Pancreas (tissue), 10 donors: ENCODE measurements around the gene CYP4F11. TPM values are rescaled to one million over a fixed set of nuclear protein-coding genes. Genes with fewer than 3 reads are reported as not detected.

ENCODE experiments used
- ATAC-seq, 4 donors: fragments of 200-7000 bp; cut with Tn5 transposase; one replicate each; pipeline versions ENCODE4 v1.8.0 to v1.9.1; 2020; ENCODE audit warnings: mild to moderate bottlenecking in 4 of 4, moderate library complexity in 4 of 4
- DNase-seq, 6 donors: peaks; one replicate each; pipeline ENCODE4 v3.0.0-alpha.2; 2020
- FAIRE-seq: peaks from 2 replicates; lab custom pipeline; 2012; peaks lifted over from hg19 to GRCh38; lab: Jason Lieb, UNC
- H3K27ac ChIP-seq, 4 donors: fragments of 200-600 bp; sonication (generic); 1 replicate in 3 of 4; 2 replicates in 1 of 4; pipeline versions ENCODE4 v1.5.0 to v1.8.0; 2020
- H3K27me3 ChIP-seq, 4 donors: fragments of 200-600 bp; one replicate each; pipeline ENCODE4 v1.8.0; 2021
- H3K36me3 ChIP-seq, 3 donors: fragments of 200-600 bp; sonication (generic) in 1 of 3; one replicate each; pipeline versions ENCODE4 v1.5.0 to v1.8.0; 2020 to 2021
- H3K4me1 ChIP-seq, 3 donors: fragments of 200-600 bp; one replicate each; pipeline ENCODE4 v1.8.0; 2021
- H3K4me3 ChIP-seq, 4 donors: fragments of 200-600 bp; sonication (generic) in 2 of 4; one replicate each; pipeline versions ENCODE4 v1.5.0 to v1.8.0; 2020 to 2021
- H3K9me3 ChIP-seq, 4 donors: fragments of 200-600 bp; one replicate each; pipeline ENCODE4 v1.8.0; 2021
- CTCF ChIP-seq, 4 donors: fragments of 200-600 bp; sonication (generic) in 3 of 4; IDR thresholded peaks; one replicate each; pipeline versions ENCODE4 v1.5.0 to v1.8.0; 2021; ENCODE audit warnings: antibody characterized with exemption in 4 of 4
- WGBS, 2 donors: extraction: QIAGEN DNeasy Blood & Tissue Kit; methylation state at CpG; one replicate each; pipeline ENCODE4 v1.1.7; 2013; 5-methylcytosine and 5-hydroxymethylcytosine counted together
- intact Hi-C, 3 donors: fragments of 100-400 bp; cut with DNase I; formaldehyde crosslinking; loops; one replicate each; pipeline versions ENCODE4 v1.11.1 to v1.14.2; 2022
- polyA plus RNA-seq, 2 donors: library from polyadenylated mRNA; stranded (reverse); fragments of 200-250 nt; gene quantifications; one replicate each; pipeline ENCODE4 v1.2.3, GENCODE V29; 2013
- total RNA-seq, 6 donors: library from RNA; stranded (reverse); fragmentation: NEBNext Ultra II Directional in 4 of 6; extraction: Animal tissue kit (Norgen Biotek cat#: 25700) in 4 of 6; gene quantifications; one replicate each; pipeline versions ENCODE4 v1.2.1 to v1.2.4, GENCODE V29; 2021 to 2023
- donor health status: healthy with polysubstance abuse.
- donor health status: DM: no; HTN: no; CAD: no; lungs with moderate emphysema.
- donor health status: DM: no; HTN: no; CAD: no.
- donor health status: control.
- donor health status: control.
- donor health status: Bipolar disorder and iron deficiency.
- donor health status: DM: yes; HTN: yes; CAD: no.
- donor health status: DM: no; HTN: no; CAD: no.
- donor health status: DM: no; HTN: no; CAD: no.
- donor health status: DM: yes; HTN: yes; CAD: no.

The CYP4F11 gene
- total and polyA plus RNA-seq, 8 donors: 0.32 to 3.4 (median 2.3) TPM

- no peak overlapping the region for H3K4me3 ChIP-seq
- H3K9me3 ChIP-seq: no peaks in the 10 kb centered on the region
- no peak for ATAC-seq
- H3K36me3 ChIP-seq: no peaks in the 10 kb centered on the region
- no peak for DNase-seq
- intact Hi-C loops: loop anchor here in 1 of 3 donors (10.0 kb wide), 1 partner anchor 245 kb away; no protein-coding TSS in a partner anchor
- no peaks in the 10 kb centered on the region for H3K27me3 ChIP-seq
- no peak overlapping the region for H3K27ac ChIP-seq
- peaks cover 0 to 4% (median 0%) of the 10 kb centered on the region in 3 donors for H3K4me1 ChIP-seq
- no peak for FAIRE-seq
- 54 to 65% methylated on average over 9 of the region's 9 CpGs for WGBS, 2 donors
- no peak for TF ChIP-seq CTCF (IDR thresholded peaks at IDR 0.05)
These were observed 64.5 kb downstream of the CYP4F11 start for GRCh38 chr19:15869873-15870272.

- TF ChIP-seq CTCF (IDR thresholded peaks at IDR 0.05): peak in 3 of 4 donors; percentile 38 to 48 (median 46)
- no peaks in the 10 kb centered on the region for H3K27me3 ChIP-seq
- no peaks in the 10 kb centered on the region for H3K9me3 ChIP-seq
- no peak overlapping the region for H3K27ac ChIP-seq
- H3K4me3 ChIP-seq: no peak overlapping the region
- peaks cover 0 to 4% (median 0%) of the 10 kb centered on the region in 3 donors for H3K4me1 ChIP-seq
- H3K36me3 ChIP-seq: no peaks in the 10 kb centered on the region
- WGBS, 2 donors: 0 to 3% methylated on average over 3 of the region's 3 CpGs
- intact Hi-C loops: no loop called here
- DNase-seq (peak in 3 of 6 donors; percentile 20 to 26 (median 21)), FAIRE-seq (no peak), ATAC-seq (peak; percentile 82 to 97 (median 94))
These were observed 65.2 kb downstream of the CYP4F11 start for GRCh38 chr19:15869109-15869555.

- Histone ChIP-seq H3K4me1 (peaks cover 0 to 4% (median 0%) of the 10 kb centered on the region in 3 donors), H3K27ac (no peak overlapping the region), H3K4me3 (no peak overlapping the region), H3K27me3 (no peaks in the 10 kb centered on the region), H3K9me3 (no peaks in the 10 kb centered on the region), H3K36me3 (no peaks in the 10 kb centered on the region)
- TF ChIP-seq CTCF (IDR thresholded peaks at IDR 0.05): no peak
- DNase-seq: no peak
- no peak for ATAC-seq
- intact Hi-C loops: no loop called here
- no peak for FAIRE-seq
- WGBS, 2 donors: 36 to 37% methylated on average over 5 of the region's 5 CpGs
These were observed 67.7 kb downstream of the CYP4F11 start for GRCh38 chr19:15866636-15867035.

GRCh38 chr19:15864824-15865223 is 69.5 kb downstream of the CYP4F11 start:
- no peaks in the 10 kb centered on the region for H3K36me3 ChIP-seq
- no peak for ATAC-seq
- no peak for FAIRE-seq

More at GRCh38 chr19:15864824-15865223, 69.5 kb downstream of the CYP4F11 start:
- Histone ChIP-seq H3K27me3 (no peaks in the 10 kb centered on the region), H3K9me3 (no peaks in the 10 kb centered on the region), H3K4me1 (peaks cover 0 to 4% (median 0%) of the 10 kb centered on the region in 3 donors), H3K27ac (no peak overlapping the region), H3K4me3 (no peak overlapping the region)
- no peak for TF ChIP-seq CTCF (IDR thresholded peaks at IDR 0.05)
- no peak for DNase-seq
- 57 to 62% methylated on average over 5 of the region's 5 CpGs for WGBS, 2 donors
- intact Hi-C loops: no loop called here
